HepG2 (cell line): ENCODE results near the gene RPS19BP1. TPM values are rescaled to one million over a fixed set of nuclear protein-coding genes. Genes with fewer than 3 reads are reported as not detected.

ENCODE experiments used
- polyA plus RNA-seq, 8 experiments: library from polyadenylated mRNA; depleted of rRNA in 3 of 8; stranded (reverse) in 7 of 8; unstranded in 1 of 8; fragments of >200 nt; fragmentation: Illumina TruSeq in 4 of 8; extraction: Trizol in 4 of 8; gene quantifications; 2 replicates each; pipeline versions ENCODE4 v1.2.1 to v1.2.3, GENCODE V29; 2011 to 2016; ENCODE audit warnings: low read depth in 4 of 8, missing spikeins in 1 of 8, mixed read lengths in 1 of 8; ENCODE audit not compliant: insufficient read depth in 1 of 8
- total RNA-seq, 5 experiments: library from RNA; depleted of rRNA; stranded (reverse); fragments of >200 nt; fragmentation: Illumina TruSeq; extraction: Trizol; gene quantifications; 2 replicates each; pipeline ENCODE4 v1.2.3, GENCODE V29; 2016; ENCODE audit warnings: low read depth in 1 of 5

The RPS19BP1 gene
- total and polyA plus RNA-seq, 2 of the 13 experiments (the other 11 are each of a cell fraction or from before 2014, with no cell fraction given): 44.3 to 81.3 TPM

Other genes with a start within 250 kb of the RPS19BP1 start
- gene RPL3, start 213.1 kb downstream of the RPS19BP1 start, total RNA-seq (2016; rRNA removed; fragmentation: Illumina TruSeq; extraction: Trizol): 1,051 and 1,499 TPM in 2 replicates
- gene RPL3, start 213.1 kb downstream of the RPS19BP1 start, polyA plus RNA-seq (2011; rRNA removed): 3,218 and 3,279 TPM in 2 replicates
- gene SYNGR1, start 182.8 kb downstream of the RPS19BP1 start, total RNA-seq (2016; rRNA removed; fragmentation: Illumina TruSeq; extraction: Trizol): 0.27 TPM in 1 of 2 replicates, not detected in the other
- gene SYNGR1, start 182.8 kb downstream of the RPS19BP1 start, polyA plus RNA-seq (2011; rRNA removed): 2.7 and 3.3 TPM in 2 replicates
- 12.8 and 14.3 TPM in 2 replicates for gene TAB1, start 133.0 kb downstream of the RPS19BP1 start, total RNA-seq (2016; rRNA removed; fragmentation: Illumina TruSeq; extraction: Trizol)
- 15.9 and 22.2 TPM in 2 replicates for gene TAB1, start 133.0 kb downstream of the RPS19BP1 start, polyA plus RNA-seq (2011; rRNA removed)
- 0.15 TPM in 1 of 2 replicates, not detected in the other for gene MGAT3, start 75.7 kb downstream of the RPS19BP1 start, total RNA-seq (2016; rRNA removed; fragmentation: Illumina TruSeq; extraction: Trizol)
- gene MGAT3, start 75.7 kb downstream of the RPS19BP1 start, polyA plus RNA-seq (2011; rRNA removed): 0.04 and 0.11 TPM in 2 replicates
- gene MIEF1, start 30.5 kb downstream of the RPS19BP1 start, total RNA-seq (2016; rRNA removed; fragmentation: Illumina TruSeq; extraction: Trizol): 34.8 and 41.4 TPM in 2 replicates
- 21.7 and 22.3 TPM in 2 replicates for gene MIEF1, start 30.5 kb downstream of the RPS19BP1 start, polyA plus RNA-seq (2011; rRNA removed)
- gene ATF4, start 12.2 kb downstream of the RPS19BP1 start, total RNA-seq (2016; rRNA removed; fragmentation: Illumina TruSeq; extraction: Trizol): 442 and 486 TPM in 2 replicates
- 1,157 and 1,297 TPM in 2 replicates for gene ATF4, start 12.2 kb downstream of the RPS19BP1 start, polyA plus RNA-seq (2011; rRNA removed)
- not detected in 2 replicates for gene CACNA1I, start 38.0 kb upstream of the RPS19BP1 start, total RNA-seq (2016; rRNA removed; fragmentation: Illumina TruSeq; extraction: Trizol)
- gene CACNA1I, start 38.0 kb upstream of the RPS19BP1 start, polyA plus RNA-seq (2011; rRNA removed): not detected in 2 replicates